IMR-90 (cell line): ENCODE measurements around the gene KYAT1. TPM values are rescaled to one million over a fixed set of nuclear protein-coding genes. Genes with fewer than 3 reads are reported as not detected.

ENCODE experiments used
- ATAC-seq: fragments of 200-7000 bp; cut with Tn5 transposase; 2 replicates; pipeline ENCODE4 v1.9.1; 2020; ENCODE audit warnings: low read depth, mild to moderate bottlenecking, moderate library complexity
- BruUV-seq: library from RNA; stranded (reverse); fragments of 400-500 nt; replicated peaks from 2 replicates; lab custom pipeline; 2021; lab: Mats Ljungman, UMichigan
- CTCF ChIA-PET: fragments of 300-600 bp; formaldehyde crosslinking; extraction: SDS; loops from one replicate; lab custom pipeline; 2021; ENCODE audit warnings: antibody characterized with exemption; lab: Yijun Ruan, JAX
- POLR2A ChIA-PET: fragments of 300-600 bp; sonication (Branson Sonifier 250); formaldehyde crosslinking; loops from one replicate; lab custom pipeline; 2022; ENCODE audit warnings: antibody characterized with exemption; ENCODE audit not compliant: unreplicated experiment; lab: Charles Lee
- DNase-seq: peaks from one replicate; pipeline ENCODE4 v3.0.0; 2013
- H2AFZ ChIP-seq: replicated peaks from 2 replicates; pipeline ENCODE3; 2013; ENCODE audit warnings: low read length, mild to moderate bottlenecking; ENCODE audit not compliant: poor library complexity
- H2AK5ac ChIP-seq: 2 replicates; pipeline ENCODE4 v1.6.1; 2013; ENCODE audit warnings: low read depth, low read length, inconsistent platforms
- H2AK9ac ChIP-seq: replicated peaks from 2 replicates; pipeline ENCODE3; 2013; ENCODE audit warnings: mild to moderate bottlenecking, low read depth, low read length, moderate library complexity; ENCODE audit not compliant: poor library complexity
- H2BK120ac ChIP-seq: 2 replicates; pipeline ENCODE4 v1.6.1; 2013; ENCODE audit warnings: low read depth, low read length, inconsistent platforms
- H2BK15ac ChIP-seq: 3 replicates; pipeline ENCODE4 v1.6.1; 2013; ENCODE audit warnings: low read depth, low read length, inconsistent platforms
- H2BK20ac ChIP-seq: 2 replicates; pipeline ENCODE4 v1.6.1; 2013; ENCODE audit warnings: low read depth, mild to moderate bottlenecking, inconsistent platforms, low read length, moderate library complexity
- H2BK5ac ChIP-seq: 2 replicates; pipeline ENCODE4 v1.6.1; 2013; ENCODE audit warnings: mild to moderate bottlenecking, low read depth, low read length, inconsistent platforms; ENCODE audit not compliant: poor library complexity, severe bottlenecking
- H3K14ac ChIP-seq: replicated peaks from 2 replicates; pipeline ENCODE4 v1.6.1; 2013; ENCODE audit warnings: low read depth, low read length, inconsistent platforms
- H3K18ac ChIP-seq: 2 replicates; pipeline ENCODE4 v1.6.1; 2013; ENCODE audit warnings: low read depth, low read length, control low read depth
- H3K23ac ChIP-seq: 2 replicates; pipeline ENCODE4 v1.6.1; 2013; ENCODE audit warnings: low read depth, low read length, inconsistent platforms
- H3K27ac ChIP-seq: 2 replicates; pipeline ENCODE4 v1.5.1; 2013; ENCODE audit warnings: mild to moderate bottlenecking, control low read depth, low read length; ENCODE audit not compliant: insufficient read depth
- H3K27me3 ChIP-seq: 2 replicates; pipeline ENCODE4 v1.6.1; 2013; ENCODE audit warnings: low read length; ENCODE audit not compliant: control insufficient read depth, insufficient read depth
- H3K36me3 ChIP-seq: 2 replicates; pipeline ENCODE4 v1.6.1; 2013; ENCODE audit warnings: low read length, mixed read lengths; ENCODE audit not compliant: control insufficient read depth, insufficient read depth
- H3K4ac ChIP-seq: 2 replicates; pipeline ENCODE4 v1.6.1; 2013; ENCODE audit warnings: low read depth, low read length, inconsistent platforms
- H3K4me1 ChIP-seq: 2 replicates; pipeline ENCODE4 v1.6.1; 2013; ENCODE audit warnings: low read length, mixed read lengths; ENCODE audit not compliant: control insufficient read depth, insufficient read depth
- H3K4me2 ChIP-seq: 2 replicates; pipeline ENCODE4 v1.6.1; 2013; ENCODE audit warnings: low read depth, mild to moderate bottlenecking, control low read depth, low read length, moderate library complexity
- H3K4me3 ChIP-seq: 2 replicates; pipeline ENCODE4 v1.5.1; 2013; ENCODE audit warnings: low read depth, mild to moderate bottlenecking, control low read depth, low read length, moderate library complexity; ENCODE audit not compliant: insufficient read depth
- H3K56ac ChIP-seq: 2 replicates; pipeline ENCODE4 v1.6.1; 2013; ENCODE audit warnings: low read length, inconsistent platforms; ENCODE audit not compliant: insufficient read depth; ENCODE audit errors: extremely low read depth
- H3K79me1 ChIP-seq, 2 experiments: 2 replicates each; pipeline ENCODE4 v1.6.1; 2013; ENCODE audit warnings: low read length in 2 of 2, inconsistent platforms in 1 of 2, low read depth in 1 of 2
- H3K9ac ChIP-seq: 2 replicates; pipeline ENCODE4 v1.6.1; 2013; ENCODE audit warnings: low read depth, low read length, control low read depth
- H3K9me1 ChIP-seq: 2 replicates; pipeline ENCODE4 v1.6.1; 2013; ENCODE audit warnings: low read length, inconsistent platforms; ENCODE audit not compliant: insufficient read depth
- H3K9me3 ChIP-seq: 2 replicates; pipeline ENCODE4 v1.6.1; 2013; ENCODE audit warnings: low read length; ENCODE audit not compliant: control insufficient read depth, insufficient read depth
- H4K20me1 ChIP-seq: 2 replicates; pipeline ENCODE4 v1.6.1; 2013; ENCODE audit warnings: low read length, inconsistent platforms; ENCODE audit not compliant: insufficient read depth
- H4K5ac ChIP-seq: 2 replicates; pipeline ENCODE4 v1.6.1; 2013; ENCODE audit warnings: mild to moderate bottlenecking, low read depth, low read length, control low read depth
- H4K8ac ChIP-seq, 2 experiments: 2 replicates each; pipeline ENCODE4 v1.6.1; 2013; ENCODE audit warnings: low read depth in 2 of 2, low read length in 2 of 2, control low read depth in 1 of 2, inconsistent platforms in 1 of 2
- H4K91ac ChIP-seq: 2 replicates; pipeline ENCODE4 v1.6.1; 2013; ENCODE audit warnings: low read depth, low read length, inconsistent platforms; ENCODE audit not compliant: insufficient read depth
- CHD1 ChIP-seq: IDR thresholded peaks from 2 replicates; pipeline ENCODE4 v1.6.1; 2012; ENCODE audit warnings: low read depth, low read length, improper control_type of control experiment
- WGBS, 2 experiments: methylation state at CpG; one replicate each; pipeline versions ENCODE4 v1.1.5 to v1.1.7; 2013; ENCODE audit warnings: missing lambda C conversion rate in 2 of 2; ENCODE audit not compliant: insufficient read length in 1 of 2; ENCODE audit errors: extremely low coverage in 2 of 2; 5-methylcytosine and 5-hydroxymethylcytosine counted together
- dilution Hi-C: fragments of 300-500 bp; cut with HindIII; formaldehyde crosslinking; loops from one replicate; pipeline ENCODE4 v1.14.3; 2018; ENCODE audit warnings: low sequenced_read_pairs; ENCODE audit not compliant: unreplicated experiment
- in situ Hi-C: fragments of 300-500 bp; cut with MboI; formaldehyde crosslinking; loops from 3 replicates; pipeline ENCODE4 v1.14.3; 2019; ENCODE audit warnings: low sequenced_read_pairs, inconsistent platforms, mixed read lengths
- intact Hi-C: fragments of 100-400 bp; cut with micrococcal nuclease; formaldehyde crosslinking; loops from 2 replicates; pipeline ENCODE4 v1.10.0; 2022
- polyA plus RNA-seq, 3 experiments: library from polyadenylated mRNA; depleted of rRNA; stranded (reverse); fragments of >200 nt; gene quantifications; 2 replicates each; pipeline ENCODE4 v1.2.3, GENCODE V29; 2012; ENCODE audit warnings: low replicate concordance in 1 of 3
- total RNA-seq: library from RNA; depleted of rRNA; stranded (reverse); fragments of >200 nt; gene quantifications from 2 replicates; pipeline ENCODE4 v1.2.3, GENCODE V29; 2012

The KYAT1 gene
- total and polyA plus RNA-seq, 2 of the 4 experiments (the other 2 are of a cell fraction): 6.8 to 9.5 TPM

DNA sequence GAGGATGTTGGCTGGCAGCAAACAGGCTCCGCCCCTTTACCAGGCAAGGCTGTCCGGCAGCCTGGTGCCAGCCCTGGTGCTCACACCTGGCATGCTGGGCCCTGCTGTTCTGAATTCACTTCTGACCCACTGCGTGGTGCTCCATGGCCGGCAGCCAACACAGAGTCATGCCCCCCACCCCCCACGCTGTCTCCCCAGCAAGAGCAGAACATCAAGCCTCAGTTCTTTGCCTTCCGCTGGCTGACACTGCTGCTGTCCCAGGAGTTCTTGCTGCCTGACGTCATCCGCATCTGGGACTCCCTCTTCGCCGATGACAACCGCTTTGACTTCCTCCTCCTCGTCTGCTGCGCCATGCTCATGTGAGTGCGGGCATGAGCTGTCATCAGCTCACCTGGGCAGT, 76.1 kb downstream of the KYAT1 start:
- BruUV-seq: no TSS peak
- no peak overlapping the region for H3K14ac ChIP-seq

More for the DNA sequence above, 76.1 kb downstream of the KYAT1 start:
- Histone ChIP-seq H4K5ac (no peak overlapping the region), H3K9me1 (no peaks in the 10 kb centered on the region), H3K4me3 (no peak overlapping the region), H3K27me3 (no peaks in the 10 kb centered on the region), H3K27ac (no peak overlapping the region), H3K36me3 (peaks cover 46% of the 10 kb centered on the region), H3K23ac (no peak overlapping the region), H2AK9ac (no peak overlapping the region), H2AFZ (no peak overlapping the region), H2BK5ac (no peak overlapping the region), H2AK5ac (no peak overlapping the region), H2BK20ac (no peak overlapping the region), H3K9me3 (no peaks in the 10 kb centered on the region), H2BK120ac (no peak overlapping the region), H2BK15ac (no peak overlapping the region), H4K20me1 (no peaks in the 10 kb centered on the region), H4K91ac (no peak overlapping the region), H3K79me1 (no peaks in the 10 kb centered on the region), H3K18ac (no peak overlapping the region), H3K4me2 (no peak overlapping the region), H3K4ac (no peak overlapping the region), H3K4me1 (no peaks in the 10 kb centered on the region), H3K56ac (no peak overlapping the region), H4K8ac (no peak overlapping the region), H3K9ac (no peak overlapping the region)
- DNase-seq (no peak), ATAC-seq (no peak)
- POLR2A ChIA-PET: no interaction called here
- intact Hi-C loops (no loop called here), in situ Hi-C loops (no loop called here), dilution Hi-C loops (no loop called here)
- TF ChIP-seq CHD1: no peak
- 90% methylated on average over 12 of the region's 14 CpGs; no CpG with 5 or more reads in 1 of the 2 experiments for WGBS, 2 experiments
- CTCF ChIA-PET: interaction anchor here (0.9 kb wide), 1 partner anchor 13 kb away, joined by 3 read pairs; the partner anchor contains the start of gene ENDOG
